Activated CD8-positive, alpha-beta memory T cell treated with anti-CD3 and anti-CD28 coated beads, Interleukin-2, amount 50 U/mL, for 48 hours (primary cell): ENCODE measurements around the gene INHBE.
"Not testable (repeated sequence)": the region's sequence is repeated elsewhere in the genome, so short reads cannot be mapped to it uniquely, and the experiment has no call there.

ENCODE experiments used
- DNase-seq: peaks from one replicate; pipeline ENCODE4 v3.0.0-alpha.2; 2020

INHBE gene

DNA sequence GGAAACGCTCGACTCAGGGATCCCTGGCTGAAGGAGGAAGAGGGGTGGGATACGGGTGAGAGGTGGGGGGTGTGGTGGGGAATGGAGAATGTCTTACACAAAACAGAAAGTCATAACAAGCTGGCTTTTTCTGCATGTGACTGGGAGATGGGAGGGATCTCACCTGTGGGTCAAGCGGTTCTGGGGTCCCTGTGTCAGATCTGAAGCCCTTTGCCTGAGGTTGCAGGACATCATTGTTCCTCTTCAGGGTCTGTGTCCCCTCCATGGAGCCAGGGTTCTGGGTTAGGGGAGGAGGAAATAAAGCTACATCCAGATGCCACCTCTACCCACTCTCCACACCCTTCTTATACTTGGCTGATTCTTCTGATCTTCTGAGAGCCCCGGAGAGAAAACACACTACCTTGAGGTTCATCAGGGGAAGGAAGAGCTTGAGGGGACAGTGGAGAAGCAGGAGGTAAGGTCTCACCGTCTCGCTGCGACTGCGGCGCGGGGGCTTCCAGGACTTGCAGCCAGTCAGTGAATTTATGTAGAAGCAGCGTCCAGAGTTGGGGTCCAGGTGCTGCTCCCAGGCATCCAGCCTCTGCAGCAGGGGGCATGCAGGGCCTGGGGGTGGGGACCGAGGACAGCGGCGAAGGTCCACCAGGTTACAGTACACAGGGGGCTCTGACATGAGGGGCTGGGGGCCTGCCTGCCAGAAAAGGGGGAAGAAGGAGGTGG, 22.0 kb downstream of the INHBE start:
- DNase-seq: no peak

DNA sequence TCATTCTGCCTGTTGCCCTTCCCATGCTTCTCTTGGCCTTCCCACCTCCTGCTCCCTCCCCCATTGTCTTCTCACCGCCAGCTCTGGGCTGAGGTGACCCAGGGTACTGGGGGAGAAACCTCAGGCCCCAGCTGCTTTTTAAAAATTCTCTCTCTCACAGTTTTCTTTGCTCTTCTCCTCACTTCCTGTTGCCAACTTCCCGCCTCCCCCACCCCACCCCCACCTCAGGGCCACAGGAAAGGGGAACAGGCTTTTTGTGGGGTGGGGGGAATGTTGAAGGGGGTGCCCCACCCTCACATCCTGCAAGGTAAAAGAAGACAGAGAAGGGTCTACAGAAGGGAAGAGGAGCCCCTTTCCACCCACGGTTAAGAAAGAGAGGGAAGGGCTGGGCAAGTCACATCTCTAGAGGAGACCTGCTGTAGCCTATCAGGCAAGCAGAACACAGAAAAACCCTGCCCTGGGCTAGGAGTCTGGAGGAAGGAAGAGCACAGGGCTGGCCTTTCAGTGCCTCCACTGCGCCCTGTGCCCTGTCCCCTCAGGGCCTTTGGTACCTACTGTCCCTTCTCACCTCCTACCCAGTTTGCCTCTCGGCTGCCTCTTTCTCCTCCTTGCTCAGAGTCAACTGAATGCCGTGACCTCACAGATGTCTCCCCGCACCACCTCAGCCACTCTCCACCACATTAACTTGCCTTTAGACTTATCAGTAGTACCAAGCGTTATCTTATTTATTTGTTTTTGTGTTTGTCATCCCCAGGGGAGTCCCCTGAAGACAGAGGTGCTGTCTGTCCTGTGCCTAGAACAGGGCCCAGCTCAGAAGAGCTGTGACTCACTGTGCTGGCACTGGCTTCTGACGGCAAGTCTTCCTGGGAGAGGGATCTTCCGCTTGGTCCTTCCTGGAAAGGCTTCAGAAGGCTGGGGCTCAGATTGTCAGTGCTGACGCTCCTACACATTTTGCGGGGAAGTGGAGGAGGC, 22.9 kb downstream of the INHBE start:
- DNase-seq: no peak

DNA sequence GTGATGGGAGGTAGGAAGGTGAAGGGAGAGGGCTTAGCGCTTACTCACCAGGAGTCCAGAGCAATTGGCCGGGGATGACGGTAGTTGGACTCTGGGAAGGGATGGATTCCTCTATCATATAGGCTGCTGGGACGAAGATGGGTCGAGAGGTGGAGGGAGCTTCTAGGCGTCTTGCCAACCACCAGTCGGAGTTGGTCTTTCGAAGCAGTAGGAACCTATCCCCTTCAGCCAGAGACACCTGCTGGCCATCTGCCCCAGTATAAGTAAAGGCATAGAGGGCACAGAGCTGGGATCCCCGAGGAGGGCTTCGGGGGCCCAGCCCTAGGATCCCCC, 23.9 kb downstream of the INHBE start:
- no peak for DNase-seq

DNA sequence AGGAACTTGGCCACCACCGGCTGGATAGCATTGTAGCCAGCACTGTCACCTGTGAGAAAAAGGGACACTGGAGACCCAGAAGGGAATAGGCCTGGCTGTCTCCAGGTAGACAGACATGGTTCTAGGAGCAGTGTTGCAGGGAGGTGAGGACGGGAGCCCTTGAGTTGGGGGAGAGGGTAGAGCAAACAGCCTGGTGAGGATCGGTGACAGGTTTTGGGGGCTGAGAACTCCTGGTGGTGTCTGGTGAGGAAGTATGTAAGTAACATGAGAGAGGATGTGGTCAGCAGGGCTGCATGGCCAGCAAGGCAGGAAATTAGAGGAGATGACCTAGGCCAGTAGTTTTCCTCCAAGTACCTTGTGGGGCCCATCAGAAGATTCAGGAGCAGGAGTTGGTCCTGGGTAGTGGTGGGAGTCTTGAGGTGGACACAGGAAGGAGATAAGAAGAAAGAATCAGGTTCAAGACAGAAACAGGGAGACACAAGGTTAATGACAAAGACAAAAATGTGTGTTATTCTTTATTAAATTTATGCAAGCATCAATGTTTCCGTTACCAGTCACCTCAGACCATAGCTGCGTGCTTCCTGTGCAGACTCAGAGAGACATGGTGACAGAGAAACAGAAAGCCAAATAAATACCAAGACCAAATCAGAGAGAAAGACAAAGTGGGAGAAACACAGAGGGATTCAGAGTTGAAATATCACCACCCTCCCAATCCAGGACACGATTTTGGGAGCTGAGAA, 24.4 kb downstream of the INHBE start, which contains the start of gene ARHGAP9:
ARHGAP9 (minus strand) TSS at position 491 of the 740 bp plus-strand sequence; CDS start at position 31, 460 bp downstream.
- DNase-seq: peak; percentile 71

DNA sequence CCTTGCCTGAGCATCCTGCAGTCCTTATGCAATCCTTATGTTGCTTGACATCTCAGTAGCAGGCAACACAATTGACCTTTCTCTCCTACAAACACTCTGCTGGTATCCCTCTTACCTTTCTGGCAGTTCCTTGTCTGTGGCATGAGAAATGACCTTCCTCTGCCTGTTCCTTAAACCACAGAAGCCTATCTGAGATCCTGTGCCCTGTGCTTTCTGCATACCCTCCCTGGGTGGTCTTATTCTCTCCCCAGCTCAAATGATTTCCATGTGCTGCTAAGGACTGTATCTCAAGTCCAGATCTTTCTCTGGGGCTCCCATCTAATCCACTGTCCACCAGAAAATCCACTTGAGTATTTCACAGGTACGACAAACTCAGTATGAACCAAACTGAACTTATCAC, 26.6 kb downstream of the INHBE start:
- DNase-seq: no peak

DNA sequence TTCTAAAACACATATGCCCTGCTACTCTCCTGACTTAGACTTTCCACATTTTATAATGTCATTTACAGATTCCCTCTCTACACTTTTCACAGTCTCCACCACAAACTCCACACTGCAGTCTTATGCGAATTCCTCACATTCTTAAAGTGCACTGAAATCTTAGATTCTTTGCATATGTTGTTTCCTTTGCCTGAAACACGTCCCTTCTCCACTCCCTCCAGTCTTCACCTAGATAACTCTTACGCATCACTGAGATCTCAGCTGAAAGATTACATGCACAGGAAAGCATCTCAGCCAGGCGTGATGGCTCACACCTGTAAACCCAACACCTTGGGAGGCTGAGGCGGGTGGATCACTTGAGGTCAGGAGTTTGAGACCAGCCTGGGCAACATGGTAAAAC, 28.4 kb downstream of the INHBE start:
- DNase-seq: no peak

DNA sequence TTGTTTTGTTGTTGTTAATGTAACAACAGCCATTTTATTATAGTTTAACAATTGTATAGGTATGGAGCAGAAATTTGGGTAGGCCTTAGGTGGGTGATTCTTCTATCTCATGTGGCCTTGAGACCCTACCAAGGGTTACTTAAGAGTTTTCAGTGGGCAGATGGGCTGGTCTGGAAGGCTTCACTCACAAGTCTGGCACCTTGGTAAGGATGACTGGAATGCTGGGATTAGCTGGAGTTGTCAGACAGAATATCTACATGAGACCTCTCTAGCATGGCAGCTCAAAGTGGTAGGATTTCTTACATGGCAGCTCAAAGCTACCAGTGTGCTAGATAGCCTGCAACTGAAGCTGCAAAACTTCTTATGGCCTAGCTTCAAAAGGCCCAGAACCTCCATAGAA, 30.6 kb downstream of the INHBE start:
- DNase-seq: no peak

DNA sequence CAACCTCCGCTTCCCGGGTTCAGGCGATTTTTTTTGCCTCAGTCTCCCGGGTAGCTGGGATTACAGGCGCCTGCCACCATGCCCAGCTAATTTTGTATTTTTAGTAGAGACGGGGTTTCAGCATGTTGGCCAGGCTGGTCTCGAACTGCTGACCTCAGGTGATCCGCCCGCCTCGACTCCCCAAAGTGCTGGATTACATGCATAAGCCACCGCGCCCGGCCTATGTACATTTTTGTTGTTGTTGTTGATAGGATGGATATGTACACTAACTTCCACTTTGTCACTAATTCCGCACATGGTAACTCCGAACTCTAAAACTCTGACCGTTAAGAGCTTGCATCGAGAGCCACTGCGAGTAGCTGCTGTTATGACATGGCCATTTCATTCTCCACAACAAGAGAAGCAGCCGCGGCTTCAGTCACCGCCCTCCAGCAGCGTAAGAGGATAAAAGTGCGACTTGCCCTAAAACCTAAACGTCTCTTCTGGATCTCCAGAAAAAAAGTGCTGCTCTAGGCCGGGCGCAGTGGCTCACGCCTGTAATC, 32.0 kb downstream of the INHBE start:
- no peak for DNase-seq

DNA sequence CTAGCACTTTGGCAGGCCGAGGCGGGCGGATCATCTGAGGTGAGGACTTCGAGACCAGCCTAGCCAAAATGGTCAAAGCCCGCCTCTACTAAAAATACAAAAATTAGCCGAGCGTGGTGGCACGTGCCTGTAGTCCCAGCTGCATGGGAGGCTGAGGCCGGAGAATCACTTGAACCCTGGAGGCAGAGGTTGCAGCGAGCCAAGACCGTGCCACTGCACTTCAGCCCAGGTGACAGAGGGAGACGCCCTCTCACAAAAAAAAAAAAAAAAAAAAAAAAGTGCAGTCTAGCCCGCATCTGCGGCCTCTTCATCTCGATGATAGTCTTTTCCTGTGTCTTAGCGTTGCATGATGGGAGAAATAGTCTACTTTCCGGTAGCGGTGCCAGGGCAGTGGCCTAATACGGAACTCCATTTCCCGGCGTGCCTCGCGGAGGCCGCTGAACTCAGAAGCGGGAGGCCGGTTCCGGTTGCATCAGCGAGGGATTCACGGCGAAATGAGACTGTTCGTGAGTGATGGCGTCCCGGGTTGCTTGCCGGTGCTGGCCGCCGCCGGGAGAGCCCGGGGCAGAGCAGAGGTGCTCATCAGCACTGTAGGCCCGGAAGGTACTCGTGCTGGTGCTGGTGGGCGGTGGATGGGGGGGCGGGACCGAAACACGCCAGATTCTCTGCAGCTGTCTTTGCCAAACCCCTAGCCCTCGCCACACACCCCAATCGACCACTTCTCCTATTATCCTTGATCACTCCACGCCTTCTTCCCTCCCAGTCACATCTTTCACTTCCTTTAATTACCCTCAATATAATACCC, 32.7 kb downstream of the INHBE start, which contains the start of gene MARS1:
MARS1 (plus strand) TSS at position 472 of the 805 bp plus-strand sequence; CDS start at position 495, 23 bp downstream.
- peak; percentile 92 for DNase-seq

DNA sequence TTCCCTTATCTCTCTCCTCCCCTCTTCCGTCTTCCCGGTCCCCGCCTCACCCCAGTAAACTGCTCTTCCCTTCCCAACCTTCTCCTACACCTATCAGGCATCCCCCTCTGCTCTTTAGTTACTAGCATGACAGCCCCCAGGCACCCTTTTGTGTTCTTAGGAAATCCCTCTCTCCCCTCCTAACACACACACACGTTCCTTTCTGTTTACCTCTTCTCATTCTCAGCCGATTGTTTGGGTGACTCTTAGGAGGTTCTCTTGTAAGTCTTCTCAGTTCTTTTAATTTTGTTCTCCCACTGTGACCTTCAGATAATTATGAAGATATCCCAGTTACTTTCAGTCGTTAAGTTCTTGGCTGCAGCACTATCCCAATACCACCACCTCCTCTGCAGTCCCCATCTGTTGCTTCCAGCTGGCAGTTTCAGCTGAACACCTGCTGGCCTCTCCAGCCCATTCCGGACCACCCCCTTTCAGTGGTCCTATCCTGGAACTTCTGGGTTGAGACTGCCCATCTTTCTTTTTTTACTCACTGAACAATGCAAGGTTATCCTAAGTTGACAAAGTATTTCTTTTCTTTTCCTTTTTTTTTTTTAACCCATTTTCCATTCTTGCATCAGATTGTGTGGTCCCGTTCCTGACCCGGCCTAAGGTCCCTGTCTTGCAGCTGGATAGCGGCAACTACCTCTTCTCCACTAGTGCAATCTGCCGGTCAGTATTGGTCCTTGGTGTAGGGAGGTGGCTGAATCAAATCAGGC, 33.5 kb downstream of the INHBE start:
- DNase-seq: no peak

DNA sequence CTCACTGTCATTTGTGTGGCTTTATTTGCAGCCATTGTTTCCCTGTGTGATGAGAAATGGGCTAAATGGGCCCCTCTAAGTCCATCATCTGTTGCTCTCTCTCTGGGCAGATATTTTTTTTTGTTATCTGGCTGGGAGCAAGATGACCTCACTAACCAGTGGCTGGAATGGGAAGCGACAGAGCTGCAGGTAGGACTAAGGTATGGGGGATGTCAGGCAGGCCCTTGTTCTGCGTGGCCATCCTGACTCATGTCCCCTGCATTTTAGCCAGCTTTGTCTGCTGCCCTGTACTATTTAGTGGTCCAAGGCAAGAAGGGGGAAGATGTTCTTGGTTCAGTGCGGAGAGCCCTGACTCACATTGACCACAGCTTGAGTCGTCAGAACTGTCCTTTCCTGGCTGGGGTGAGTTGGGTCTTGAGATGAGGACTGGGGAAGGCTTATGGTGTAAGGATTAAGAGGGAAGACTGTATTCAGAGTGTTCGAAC, 34.1 kb downstream of the INHBE start:
- no peak for DNase-seq

DNA sequence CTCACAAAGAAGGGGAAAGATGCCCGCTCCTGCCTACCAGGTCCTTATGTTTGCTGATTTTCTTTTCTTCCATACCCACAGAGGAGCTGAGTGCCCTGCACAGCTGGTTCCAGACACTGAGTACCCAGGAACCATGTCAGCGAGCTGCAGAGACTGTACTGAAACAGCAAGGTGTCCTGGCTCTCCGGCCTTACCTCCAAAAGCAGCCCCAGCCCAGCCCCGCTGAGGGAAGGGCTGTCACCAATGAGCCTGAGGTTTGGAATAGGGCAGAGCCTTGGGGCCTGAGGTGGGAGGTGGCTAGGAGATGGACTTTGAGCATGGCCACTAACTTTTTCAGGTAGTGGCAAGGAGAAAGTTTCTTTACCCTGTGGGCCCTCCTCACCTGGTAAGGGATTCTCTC, 35.0 kb downstream of the INHBE start:
- DNase-seq: no peak

DNA sequence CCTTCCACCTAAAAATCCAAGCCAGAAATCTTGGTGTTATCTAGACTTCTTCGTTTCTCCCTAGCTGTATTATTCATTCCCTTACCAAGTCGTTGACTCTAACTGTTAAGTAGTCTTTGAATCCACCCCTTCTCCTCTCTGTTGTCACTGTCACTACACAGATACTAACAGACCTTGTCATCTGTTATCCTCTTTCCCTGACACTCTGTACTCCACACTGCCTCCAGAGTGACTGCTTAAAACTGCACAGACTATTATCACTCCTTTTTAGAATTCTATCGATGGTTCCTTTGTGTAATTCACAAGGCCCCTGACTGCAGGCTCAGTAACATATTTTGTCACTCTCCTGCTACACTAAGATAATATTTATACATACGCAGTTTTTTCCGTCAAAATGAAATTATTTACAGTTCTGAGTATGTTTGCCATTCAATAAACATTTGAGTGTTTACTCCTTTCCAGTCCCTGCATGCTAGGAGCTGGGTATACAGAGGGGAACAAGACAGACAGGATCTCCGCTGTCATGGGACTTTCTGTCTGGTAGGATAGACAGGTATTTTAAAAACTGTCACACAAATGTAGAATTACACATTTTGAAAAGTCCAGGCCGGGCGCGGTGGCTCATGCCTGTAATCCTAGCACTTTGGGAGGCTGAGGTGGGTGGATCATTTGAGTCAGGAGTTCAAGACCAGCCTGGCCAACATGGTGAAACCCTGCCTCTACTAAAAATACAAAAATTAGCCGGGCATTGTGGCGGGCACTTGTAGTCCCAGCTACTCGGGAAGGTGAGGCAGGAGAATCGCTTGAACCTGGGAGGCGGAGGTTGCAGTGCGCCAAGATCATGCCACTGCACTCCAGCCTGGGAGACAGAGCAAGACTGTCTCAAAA, 36.5 kb downstream of the INHBE start:
- no peak for DNase-seq

DNA sequence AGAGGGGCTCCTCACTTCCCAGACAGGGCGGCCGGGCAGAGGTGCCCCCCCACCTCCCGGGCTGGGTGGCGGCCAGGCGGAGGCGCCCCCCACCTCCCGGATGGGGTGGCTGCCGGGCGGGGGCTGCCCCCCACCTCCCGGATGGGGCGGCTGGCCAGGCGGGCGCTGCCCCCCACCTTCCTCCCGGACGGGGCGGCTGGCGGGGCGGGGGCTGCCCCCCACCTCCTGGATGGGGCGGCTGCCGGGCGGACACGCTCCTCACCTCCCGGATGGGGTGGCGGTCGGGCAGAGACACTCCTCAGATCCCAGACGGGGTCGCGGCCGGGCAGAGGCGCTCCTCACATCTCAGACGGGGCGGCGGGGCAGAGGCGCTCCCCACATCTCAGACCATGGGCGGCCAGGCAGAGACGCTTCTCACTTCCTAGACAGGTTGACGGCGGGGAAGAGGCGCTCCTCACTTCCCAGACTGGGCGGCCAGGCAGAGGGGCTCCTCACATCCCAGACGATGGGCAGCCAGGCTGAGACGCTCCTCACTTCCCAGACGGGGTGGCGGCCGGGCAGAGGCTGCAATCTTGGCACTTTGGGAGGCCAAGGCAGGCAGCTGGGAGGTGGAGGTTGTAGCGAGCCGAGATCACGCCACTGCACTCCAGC, 40.1 kb downstream of the INHBE start:
- DNase-seq: not testable (repeated sequence)

DNA sequence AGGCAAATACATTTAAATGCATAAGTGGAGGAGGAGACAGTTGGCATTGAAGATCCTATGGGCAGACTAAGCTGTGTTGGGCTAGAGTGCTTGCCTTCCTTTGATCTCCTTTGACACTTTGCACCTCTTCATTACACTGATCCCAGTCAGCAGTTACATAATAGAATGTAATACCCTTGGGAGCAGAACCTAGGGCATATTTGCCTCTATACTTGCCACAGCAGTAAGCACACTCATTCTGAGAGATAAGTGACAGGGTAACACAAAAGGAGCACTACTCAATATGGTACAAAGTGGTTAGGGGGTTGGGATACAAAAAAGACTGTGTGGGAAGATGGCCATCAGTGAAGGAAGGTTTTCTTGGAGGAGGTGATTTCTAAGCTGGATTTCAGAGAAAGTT, 41.7 kb downstream of the INHBE start:
- DNase-seq: no peak

DNA sequence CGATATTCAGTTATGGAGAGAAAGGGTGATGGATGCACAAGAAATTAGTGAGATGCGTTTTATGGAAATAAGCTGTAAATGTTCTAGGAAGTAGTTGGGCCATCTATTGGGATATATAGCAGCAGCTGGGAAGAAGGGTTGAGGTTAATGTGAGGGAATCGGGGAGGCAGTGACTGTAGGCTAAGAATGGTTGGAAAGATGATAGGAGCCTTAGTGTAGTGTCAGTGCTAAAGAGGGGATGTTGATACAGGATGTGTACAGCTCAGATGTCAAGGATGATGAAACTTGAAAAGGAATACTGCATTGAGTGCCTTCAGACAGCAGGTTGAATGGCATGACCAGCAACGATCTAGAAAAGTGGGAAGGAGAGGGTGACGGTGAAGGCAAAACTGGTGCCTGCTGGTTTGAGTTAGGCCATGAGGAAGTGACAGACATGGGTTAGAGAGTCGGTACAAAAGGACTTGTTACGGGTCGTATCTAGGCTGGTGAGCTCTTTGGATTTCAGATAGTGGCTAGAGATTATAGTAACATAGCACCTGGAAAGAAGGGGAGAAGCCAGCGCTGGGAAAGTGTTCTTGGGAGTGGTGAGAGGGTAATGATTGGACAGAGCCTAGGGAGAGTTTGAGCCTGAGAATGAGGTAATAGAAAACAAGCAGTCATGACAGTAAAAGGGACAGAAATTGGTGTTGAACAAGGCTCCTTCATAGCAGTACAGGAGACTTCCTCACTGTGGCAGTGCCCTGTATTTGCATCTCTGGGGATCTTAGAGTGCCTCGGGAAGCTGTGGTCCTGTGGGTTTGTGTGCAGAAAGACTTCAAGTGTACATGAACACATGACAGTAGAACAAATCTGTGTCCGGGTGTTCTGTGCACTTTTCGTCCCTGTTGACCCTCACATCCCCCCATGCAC, 42.4 kb downstream of the INHBE start:
- DNase-seq: no peak

DNA sequence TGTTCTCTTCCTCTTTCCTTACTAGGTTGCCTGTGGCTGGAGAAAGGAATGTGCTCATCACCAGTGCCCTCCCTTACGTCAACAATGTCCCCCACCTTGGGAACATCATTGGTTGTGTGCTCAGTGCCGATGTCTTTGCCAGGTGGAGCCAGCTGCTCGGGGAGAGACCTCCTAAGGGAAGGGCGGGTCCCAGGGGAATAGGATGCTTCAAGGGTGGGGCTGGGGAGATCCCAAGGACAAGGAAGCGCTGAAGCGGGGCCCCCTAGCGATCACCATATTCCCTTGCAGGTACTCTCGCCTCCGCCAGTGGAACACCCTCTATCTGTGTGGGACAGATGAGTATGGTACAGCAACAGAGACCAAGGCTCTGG, 43.0 kb downstream of the INHBE start:
- DNase-seq: no peak

DNA sequence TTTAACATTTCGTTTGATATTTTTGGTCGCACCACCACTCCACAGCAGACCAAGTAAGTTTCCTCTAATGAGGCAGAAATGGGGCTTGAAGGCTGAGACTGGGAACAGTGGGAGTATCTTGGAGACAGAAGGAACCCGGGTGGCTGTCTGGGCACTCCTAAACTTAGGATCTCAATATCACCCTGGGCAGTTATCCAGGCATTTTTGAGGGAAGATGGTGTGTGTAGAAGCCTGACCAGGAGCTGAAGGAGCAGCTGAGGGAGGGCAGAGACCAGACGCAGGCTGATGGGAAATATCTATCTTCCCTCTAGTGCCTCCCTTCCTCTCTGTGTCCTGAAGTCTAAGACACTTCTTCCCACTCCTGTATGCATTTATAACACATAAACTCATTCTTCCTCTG, 43.5 kb downstream of the INHBE start:
- no peak for DNase-seq

DNA sequence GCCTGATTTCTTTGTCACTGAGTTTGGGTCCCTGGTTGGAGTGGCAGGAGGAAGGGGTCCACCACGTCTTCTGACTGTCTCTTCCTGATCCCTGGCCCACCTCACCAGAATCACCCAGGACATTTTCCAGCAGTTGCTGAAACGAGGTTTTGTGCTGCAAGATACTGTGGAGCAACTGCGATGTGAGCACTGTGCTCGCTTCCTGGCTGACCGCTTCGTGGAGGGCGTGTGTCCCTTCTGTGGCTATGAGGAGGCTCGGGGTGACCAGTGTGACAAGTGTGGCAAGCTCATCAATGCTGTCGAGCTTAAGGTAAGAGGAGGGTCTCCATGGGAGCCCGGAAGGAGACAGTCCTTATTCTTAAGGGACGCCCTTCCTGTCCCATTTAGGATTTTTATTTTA, 45.1 kb downstream of the INHBE start:
- DNase-seq: no peak
